ENCODE data around the gene VANGL2. TPM values are rescaled to one million over a fixed set of nuclear protein-coding genes. Genes with fewer than 3 reads are reported as not detected.

VANGL2 gene
- total RNA-seq, 2 donors from 2014 or later: 3.9 to 10.3 TPM

DNA sequence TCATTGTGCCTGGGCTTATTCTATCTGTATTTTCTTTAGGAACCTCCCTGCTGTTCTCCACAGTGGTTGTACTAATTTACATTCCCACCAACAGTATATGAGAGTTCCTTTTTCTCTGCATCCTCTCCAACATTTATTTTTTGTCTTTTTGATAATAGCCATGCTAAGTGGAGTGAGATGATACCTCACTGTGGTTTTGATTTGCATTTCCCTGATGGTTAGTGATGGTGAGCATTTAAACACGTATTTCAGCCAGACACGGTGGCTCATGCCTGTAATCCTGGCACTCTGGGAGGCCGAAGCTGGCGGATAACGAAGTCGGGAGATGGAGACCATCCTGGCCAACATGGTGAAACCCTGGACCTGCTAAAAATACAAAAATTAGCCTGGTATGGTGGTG lies 64.8 kb downstream of the VANGL2 start:
- Histone ChIP-seq H3K4me3 (no peak overlapping the region), H3K27me3 (no peaks in the 10 kb centered on the region), H3K36me3 (no peaks in the 10 kb centered on the region), H3K27ac (no peak overlapping the region), H3K9ac (ENCODE audit: low read depth in 2 of 2, low read length in 2 of 2) (no peak overlapping the region), H3K9me3 (no peaks in the 10 kb centered on the region), H3K4me1 (no peaks in the 10 kb centered on the region)
- DNase-seq: no peak
- intact Hi-C loops (cut with DNase I): no loop called here
- TF ChIP-seq, protein P1, sequence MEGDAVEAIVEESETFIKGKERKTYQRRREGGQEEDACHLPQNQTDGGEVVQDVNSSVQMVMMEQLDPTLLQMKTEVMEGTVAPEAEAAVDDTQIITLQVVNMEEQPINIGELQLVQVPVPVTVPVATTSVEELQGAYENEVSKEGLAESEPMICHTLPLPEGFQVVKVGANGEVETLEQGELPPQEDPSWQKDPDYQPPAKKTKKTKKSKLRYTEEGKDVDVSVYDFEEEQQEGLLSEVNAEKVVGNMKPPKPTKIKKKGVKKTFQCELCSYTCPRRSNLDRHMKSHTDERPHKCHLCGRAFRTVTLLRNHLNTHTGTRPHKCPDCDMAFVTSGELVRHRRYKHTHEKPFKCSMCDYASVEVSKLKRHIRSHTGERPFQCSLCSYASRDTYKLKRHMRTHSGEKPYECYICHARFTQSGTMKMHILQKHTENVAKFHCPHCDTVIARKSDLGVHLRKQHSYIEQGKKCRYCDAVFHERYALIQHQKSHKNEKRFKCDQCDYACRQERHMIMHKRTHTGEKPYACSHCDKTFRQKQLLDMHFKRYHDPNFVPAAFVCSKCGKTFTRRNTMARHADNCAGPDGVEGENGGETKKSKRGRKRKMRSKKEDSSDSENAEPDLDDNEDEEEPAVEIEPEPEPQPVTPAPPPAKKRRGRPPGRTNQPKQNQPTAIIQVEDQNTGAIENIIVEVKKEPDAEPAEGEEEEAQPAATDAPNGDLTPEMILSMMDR (IDR thresholded peaks at IDR 0.05): no peak

DNA sequence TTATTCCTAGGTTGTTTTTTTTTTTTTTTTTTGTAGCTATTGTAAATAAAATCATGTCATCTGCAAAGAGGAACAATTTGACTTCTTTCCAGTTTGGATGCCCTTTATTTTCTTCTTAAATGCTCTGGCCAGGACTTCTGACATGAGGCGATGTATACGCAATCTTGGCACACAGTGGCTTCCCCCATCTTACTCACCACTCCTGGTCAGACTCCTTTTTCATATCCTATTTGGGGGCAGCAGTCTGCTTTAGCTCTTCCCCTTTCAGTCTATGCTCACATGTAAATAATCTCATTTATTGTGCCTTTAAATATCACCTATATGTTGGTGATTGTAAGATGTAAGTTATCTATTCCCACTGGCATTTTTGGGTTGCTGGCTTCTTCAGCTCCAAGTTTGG lies 66.6 kb downstream of the VANGL2 start:
- Histone ChIP-seq H3K27ac (no peak overlapping the region), H3K9ac (ENCODE audit: low read depth in 2 of 2, low read length in 2 of 2) (no peak overlapping the region), H3K4me3 (no peak overlapping the region), H3K27me3 (no peaks in the 10 kb centered on the region), H3K4me1 (no peaks in the 10 kb centered on the region), H3K9me3 (no peaks in the 10 kb centered on the region), H3K36me3 (no peaks in the 10 kb centered on the region)
- intact Hi-C loops (cut with DNase I): no loop called here
- TF ChIP-seq, protein P1 (IDR thresholded peaks at IDR 0.05): no peak
- no peak for DNase-seq

DNA sequence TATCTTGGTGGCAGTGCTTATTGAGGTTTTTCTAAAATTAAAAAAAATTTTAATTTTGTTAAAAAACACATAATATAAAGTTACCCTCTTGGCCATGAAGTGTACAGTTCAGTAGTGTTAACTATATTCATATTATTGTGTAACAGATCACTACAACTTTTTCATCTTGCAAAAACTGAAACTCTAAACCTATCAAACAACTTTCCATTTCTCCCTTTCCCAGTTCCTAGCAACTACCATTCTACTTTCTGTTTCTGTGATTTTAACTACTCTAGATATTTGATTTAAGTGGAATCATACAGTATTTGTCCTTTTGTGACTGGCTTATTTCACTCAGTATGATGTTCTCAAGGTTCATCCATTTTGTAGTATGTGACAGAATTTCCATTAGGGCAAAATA lies 67.2 kb downstream of the VANGL2 start:
- H3K27ac ChIP-seq: no peak overlapping the region

DNA sequence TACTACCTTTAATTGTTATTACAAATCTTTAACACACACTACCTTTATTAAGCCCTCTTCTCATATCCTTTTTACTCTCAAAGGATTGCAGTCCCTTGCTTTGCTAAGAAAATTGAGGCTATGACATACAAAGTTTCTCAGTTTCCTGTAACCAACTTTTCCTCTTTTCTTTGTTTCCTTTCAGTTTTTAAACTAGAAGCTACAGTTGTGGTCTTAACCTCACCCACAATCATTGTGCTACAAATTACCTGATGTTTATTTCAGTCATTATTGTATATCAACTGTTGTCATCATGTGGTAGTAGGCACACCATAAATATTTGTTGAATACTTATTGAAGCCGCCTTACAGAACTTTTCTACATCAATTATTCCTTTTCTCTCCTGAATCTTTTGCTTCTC lies 70.9 kb downstream of the VANGL2 start:
- no peaks in the 10 kb centered on the region for H3K27me3 ChIP-seq
- DNase-seq: no peak
- no peak overlapping the region for H3K4me3 ChIP-seq
- H3K27ac ChIP-seq: no peak overlapping the region
- H3K9ac ChIP-seq (ENCODE audit: low read depth in 2 of 2, low read length in 2 of 2): no peak overlapping the region
- no peaks in the 10 kb centered on the region for H3K36me3 ChIP-seq
- H3K9me3 ChIP-seq: no peaks in the 10 kb centered on the region
- TF ChIP-seq, protein P1 (IDR thresholded peaks at IDR 0.05): no peak
- no peaks in the 10 kb centered on the region for H3K4me1 ChIP-seq
- intact Hi-C loops (cut with DNase I): no loop called here

More for the DNA sequence above, 67.2 kb downstream of the VANGL2 start:
- no peaks in the 10 kb centered on the region for H3K4me1 ChIP-seq
- no peak overlapping the region for H3K9ac ChIP-seq (ENCODE audit: low read depth in 2 of 2, low read length in 2 of 2)
- intact Hi-C loops (cut with DNase I): no loop called here
- no peak overlapping the region for H3K4me3 ChIP-seq
- H3K27me3 ChIP-seq: no peaks in the 10 kb centered on the region
- no peaks in the 10 kb centered on the region for H3K9me3 ChIP-seq
- no peaks in the 10 kb centered on the region for H3K36me3 ChIP-seq
- no peak for DNase-seq
- TF ChIP-seq, protein P1 (IDR thresholded peaks at IDR 0.05): no peak

DNA sequence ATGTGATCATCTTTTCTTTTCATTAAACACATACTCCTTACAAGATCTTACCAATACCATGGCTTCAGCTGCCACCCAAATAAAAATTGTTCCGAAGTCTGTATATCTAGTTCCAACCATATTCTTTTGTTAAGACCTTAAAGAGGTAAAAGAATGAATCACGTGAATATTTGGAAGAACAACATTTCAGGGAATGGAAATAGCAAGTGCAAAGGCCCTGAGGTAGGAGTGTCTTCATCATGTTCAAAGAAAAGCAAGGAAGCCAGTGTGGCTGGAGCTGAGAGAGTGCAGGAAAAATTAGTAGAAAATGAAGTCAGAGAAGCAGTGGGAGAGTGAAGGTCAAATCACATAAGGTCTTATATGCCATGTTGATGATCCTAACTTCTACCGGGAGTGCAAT lies 71.7 kb downstream of the VANGL2 start:
- intact Hi-C loops (cut with DNase I): no loop called here
- no peak for DNase-seq
- Histone ChIP-seq H3K36me3 (no peaks in the 10 kb centered on the region), H3K9ac (ENCODE audit: low read depth in 2 of 2, low read length in 2 of 2) (no peak overlapping the region), H3K27me3 (no peaks in the 10 kb centered on the region), H3K4me3 (no peak overlapping the region), H3K9me3 (no peaks in the 10 kb centered on the region), H3K27ac (no peak overlapping the region), H3K4me1 (no peaks in the 10 kb centered on the region)
- TF ChIP-seq, protein P1 (IDR thresholded peaks at IDR 0.05): no peak

Measured in colonic mucosa (tissue), 4 donors.